ENCODE results near the gene TSSK2. TPM values are rescaled to one million over a fixed set of nuclear protein-coding genes. Genes with fewer than 3 reads are reported as not detected.

TSSK2 gene
- total and polyA plus RNA-seq, 2 experiments from 2014 or later: not detected

GRCh38 chr22:19166421-19166820 is 35.3 kb downstream of the TSSK2 start (continued):
- TF ChIP-seq EZH2 (IDR thresholded peaks at IDR 0.05; ENCODE audit: low read depth, unreplicated experiment) (no peak), STAT1 (IDR thresholded peaks at IDR 0.05; ENCODE audit: unreplicated experiment) (no peak)

DNA sequence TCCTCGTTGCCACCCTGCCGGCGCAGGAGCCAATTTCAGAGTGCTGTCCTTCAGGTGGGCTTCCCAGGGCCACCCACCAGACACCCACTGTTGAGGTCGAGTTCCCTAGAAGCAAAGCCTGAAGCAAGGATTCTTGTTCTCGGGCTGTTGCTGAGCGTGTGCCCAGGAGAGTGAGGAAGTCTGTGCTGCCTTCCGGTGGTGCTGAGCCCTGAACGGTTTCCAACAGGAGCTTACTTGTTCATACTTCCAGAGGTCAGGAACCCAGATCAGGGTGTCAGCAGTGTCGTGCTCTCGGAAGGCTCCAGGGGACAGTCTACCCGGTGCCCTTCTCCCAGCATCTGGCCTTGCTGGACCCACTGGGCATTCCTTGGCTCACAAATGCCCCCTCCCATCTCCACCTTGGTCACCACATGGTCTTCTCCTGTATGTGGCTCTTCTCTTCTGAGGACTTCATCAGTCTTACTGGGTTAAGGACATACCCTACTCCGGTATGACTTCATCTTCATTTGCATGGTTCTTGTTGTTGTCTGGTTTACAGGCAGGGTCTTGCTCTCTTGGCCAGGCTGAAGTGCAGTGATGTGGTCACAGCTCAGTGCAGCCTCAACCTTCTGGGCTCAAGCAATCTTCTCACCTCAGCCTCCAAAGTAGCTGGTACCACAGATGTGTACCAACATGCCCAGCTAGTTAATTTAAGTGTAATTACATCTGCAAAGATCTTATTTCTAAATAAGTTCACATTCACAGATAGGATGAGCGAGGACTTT is 36.2 kb downstream of the TSSK2 start:
- peaks cover 14% of the 10 kb centered on the region; the same call in 2 of the 3 replicates for H3K4me1 Mint-ChIP-seq
- Histone ChIP-seq H4K20me1 (replicated peaks; ENCODE audit: insufficient read depth) (no peaks in the 10 kb centered on the region), H3K4me2 (no peak overlapping the region), H2AFZ (no peak overlapping the region), H3K4me1 (ENCODE audit: insufficient read depth) (peaks cover under 1% of the 10 kb centered on the region; the same call in 1 of the 2 replicates), H3K27me3 (ENCODE audit: insufficient read depth) (peaks cover 50% of the 10 kb centered on the region), H3K79me2 (replicated peaks; ENCODE audit: insufficient read depth) (peaks cover 6% of the 10 kb centered on the region), H3K4me3 (no peak overlapping the region), H3K9me2 (ENCODE audit: insufficient read depth) (no peaks in the 10 kb centered on the region), H3F3A (replicated peaks; ENCODE audit: low read depth) (0 out of 2 replicates have a peak, but pooled peaks cover 2% of the 10 kb centered on the region), H3K36me3 (ENCODE audit: insufficient read depth) (no peaks in the 10 kb centered on the region), H3K27ac (ENCODE audit: low read depth) (no peak overlapping the region)
- no peak overlapping the region; the same call in 2 of the 3 replicates for H3K4me3 Mint-ChIP-seq
- ATAC-seq (no peak), DNase-seq (ENCODE audit: low spot score) (no peak)
- H3K27me3 Mint-ChIP-seq (ENCODE audit: insufficient read depth, low read depth, poor library complexity): peaks cover 61% of the 10 kb centered on the region
- no peaks in the 10 kb centered on the region; the same call in 1 of the 3 replicates for H3K9me3 Mint-ChIP-seq
- peaks cover 5% of the 10 kb centered on the region; the same call in 1 of the 3 replicates for H3K36me3 Mint-ChIP-seq (ENCODE audit: low read depth)
- no peak overlapping the region for H3K27ac Mint-ChIP-seq
- TF ChIP-seq REST (IDR thresholded peaks at IDR 0.05; ENCODE audit: unreplicated experiment): no peak
- no peak for TF ChIP-seq ZNF331 (CRISPR knock-in tag; IDR thresholded peaks at IDR 0.05; ENCODE audit: low read depth)
- TF ChIP-seq, protein P1, sequence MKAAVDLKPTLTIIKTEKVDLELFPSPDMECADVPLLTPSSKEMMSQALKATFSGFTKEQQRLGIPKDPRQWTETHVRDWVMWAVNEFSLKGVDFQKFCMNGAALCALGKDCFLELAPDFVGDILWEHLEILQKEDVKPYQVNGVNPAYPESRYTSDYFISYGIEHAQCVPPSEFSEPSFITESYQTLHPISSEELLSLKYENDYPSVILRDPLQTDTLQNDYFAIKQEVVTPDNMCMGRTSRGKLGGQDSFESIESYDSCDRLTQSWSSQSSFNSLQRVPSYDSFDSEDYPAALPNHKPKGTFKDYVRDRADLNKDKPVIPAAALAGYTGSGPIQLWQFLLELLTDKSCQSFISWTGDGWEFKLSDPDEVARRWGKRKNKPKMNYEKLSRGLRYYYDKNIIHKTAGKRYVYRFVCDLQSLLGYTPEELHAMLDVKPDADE (IDR thresholded peaks at IDR 0.05): no peak
- TF ChIP-seq ZNF462 (CRISPR knock-in tag; IDR thresholded peaks at IDR 0.05): no peak
- TF ChIP-seq CREB1 (CRISPR knock-in tag; IDR thresholded peaks at IDR 0.05; ENCODE audit: low read depth): no peak
- no peak for TF ChIP-seq EZH2 (IDR thresholded peaks at IDR 0.05; ENCODE audit: low read depth, unreplicated experiment)
- TF ChIP-seq EZH2phosphoT487 (IDR thresholded peaks at IDR 0.05; ENCODE audit: unreplicated experiment): no peak
- TF ChIP-seq ZNF114 (CRISPR knock-in tag; IDR thresholded peaks at IDR 0.05): no peak
- no peak for TF ChIP-seq JUNB (IDR thresholded peaks at IDR 0.05; ENCODE audit: unreplicated experiment)
- no peak for TF ChIP-seq POLR2AphosphoS5 (IDR thresholded peaks at IDR 0.05; ENCODE audit: low read depth)
- TF ChIP-seq STAT1 (IDR thresholded peaks at IDR 0.05; ENCODE audit: unreplicated experiment): no peak
- no peak for TF ChIP-seq NANOG (IDR thresholded peaks at IDR 0.05; ENCODE audit: borderline replicate concordance)

Measured in GM23338 (cell line).